HG03064 (cell line): ENCODE measurements around the gene SP2.
"Not testable (repeated sequence)": the region's sequence is repeated elsewhere in the genome, so short reads cannot be mapped to it uniquely, and the experiment has no call there.

Source experiments
- ATAC-seq: cut with Tn5 transposase; IDR thresholded peaks from one replicate; pipeline ENCODE4 v1.9.1; 2021; ENCODE audit warnings: low read depth; ENCODE audit not compliant: unreplicated experiment

SP2 gene

DNA sequence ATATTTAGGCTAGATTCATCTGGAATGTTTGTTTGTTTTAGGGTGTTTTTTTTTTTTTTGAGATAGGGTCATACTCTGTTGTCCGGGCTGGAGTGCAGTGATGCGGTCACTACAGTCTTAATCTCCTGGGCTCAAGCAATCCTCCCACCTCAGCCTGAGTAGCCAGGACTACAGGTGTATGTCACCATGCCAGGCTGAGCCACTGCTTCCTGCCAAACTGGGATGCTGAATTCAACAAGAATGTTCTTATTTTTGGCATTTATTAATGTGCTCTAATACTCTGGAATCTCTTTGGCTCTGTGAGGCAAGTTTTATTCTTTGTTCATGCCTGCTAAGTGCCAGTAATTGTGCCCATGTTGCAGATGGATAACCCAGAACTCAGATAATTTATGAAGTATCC, 21.5 kb downstream of the SP2 start:
- ATAC-seq: no peak

DNA sequence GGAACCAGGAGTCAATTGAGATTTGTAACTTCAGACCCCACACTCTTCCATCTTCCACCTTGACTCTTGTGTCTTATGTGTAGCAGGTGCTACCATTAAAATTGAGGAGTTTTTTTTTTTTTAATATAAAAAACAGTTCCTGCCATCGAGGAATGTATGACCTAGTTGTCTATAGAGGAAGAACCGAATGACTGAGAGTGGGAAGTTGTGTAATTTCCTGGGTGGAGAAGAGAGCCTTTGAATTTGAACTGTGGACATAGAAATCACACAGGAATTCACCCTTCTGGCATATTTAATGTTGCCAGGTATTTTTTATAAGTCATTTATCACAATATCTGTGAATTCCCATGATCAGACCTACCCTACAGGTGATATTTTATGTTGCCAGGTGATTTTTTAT, 22.0 kb downstream of the SP2 start:
- ATAC-seq: no peak

DNA sequence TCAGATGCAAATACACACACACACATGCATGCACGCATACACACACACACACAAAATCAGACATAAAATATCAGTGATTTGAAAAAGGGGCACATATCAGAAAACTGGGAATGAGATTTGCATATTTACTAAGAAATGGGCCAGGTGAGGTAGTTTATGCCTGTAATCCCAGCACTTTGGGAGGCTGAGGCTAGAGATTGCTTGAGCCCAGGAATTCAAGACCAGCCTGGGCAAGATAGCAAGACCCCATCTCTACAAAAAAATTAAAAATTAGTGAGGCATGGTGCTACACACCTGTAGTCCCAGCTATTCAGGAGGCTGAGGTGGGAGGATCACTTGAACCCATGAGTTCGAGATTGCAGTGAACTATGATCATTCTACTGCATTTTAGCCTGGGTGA, 23.0 kb downstream of the SP2 start:
- no peak for ATAC-seq

DNA sequence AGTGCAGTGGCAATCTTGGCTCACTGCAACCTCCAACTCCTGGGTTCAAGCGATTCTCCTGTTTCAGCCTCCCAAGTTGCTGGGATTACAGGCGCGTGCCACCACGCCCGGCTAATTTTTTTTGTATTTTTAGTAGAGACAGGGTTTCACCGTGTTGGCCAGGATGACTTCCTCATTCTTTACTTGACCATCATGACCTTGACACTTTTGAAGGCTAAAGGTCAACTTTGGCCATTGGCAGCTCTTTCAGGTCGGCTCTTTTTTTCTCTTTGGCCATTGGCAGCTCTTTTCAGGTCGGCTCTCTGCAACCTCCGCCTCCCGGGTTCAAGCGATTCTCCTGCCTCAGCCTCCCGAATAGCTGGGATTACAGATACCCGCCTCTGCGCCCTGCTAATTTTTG, 23.9 kb downstream of the SP2 start:
- not testable (repeated sequence) for ATAC-seq

DNA sequence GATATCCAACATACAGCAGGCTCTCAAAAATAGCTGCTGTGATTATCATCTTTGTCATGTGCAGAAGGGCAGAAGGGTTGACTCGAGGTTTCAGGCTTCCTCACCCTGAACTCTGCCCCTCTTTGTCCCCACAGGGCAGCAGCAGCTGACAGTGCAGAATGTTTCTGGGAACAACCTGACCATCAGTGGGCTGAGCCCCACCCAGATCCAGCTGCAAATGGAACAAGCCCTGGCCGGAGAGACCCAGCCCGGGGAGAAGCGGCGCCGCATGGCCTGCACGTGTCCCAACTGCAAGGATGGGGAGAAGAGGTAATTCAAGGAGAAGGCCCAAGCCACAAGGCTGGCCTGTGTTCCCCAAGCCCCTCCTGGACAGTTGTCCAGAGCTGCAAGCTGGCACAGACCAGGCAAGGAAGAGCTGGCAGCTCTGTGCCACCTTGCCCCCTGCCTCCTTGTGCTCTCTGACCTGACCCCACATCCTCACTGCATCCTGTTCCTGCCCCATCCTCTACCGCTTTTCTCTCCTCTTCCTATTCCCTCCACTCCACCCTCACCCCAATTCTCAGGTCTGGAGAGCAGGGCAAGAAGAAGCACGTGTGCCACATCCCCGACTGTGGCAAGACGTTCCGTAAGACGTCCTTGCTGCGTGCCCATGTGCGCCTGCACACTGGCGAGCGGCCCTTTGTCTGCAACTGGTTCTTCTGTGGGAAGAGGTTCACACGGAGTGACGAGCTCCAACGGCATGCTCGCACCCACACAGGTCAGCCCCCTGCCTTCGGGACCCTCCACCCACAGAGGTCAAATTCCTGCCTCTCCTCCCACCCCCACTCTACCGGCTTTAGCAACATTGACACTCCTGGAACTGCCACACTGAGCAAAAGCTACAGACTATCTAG, 29.0 kb downstream of the SP2 start:
- no peak for ATAC-seq

DNA sequence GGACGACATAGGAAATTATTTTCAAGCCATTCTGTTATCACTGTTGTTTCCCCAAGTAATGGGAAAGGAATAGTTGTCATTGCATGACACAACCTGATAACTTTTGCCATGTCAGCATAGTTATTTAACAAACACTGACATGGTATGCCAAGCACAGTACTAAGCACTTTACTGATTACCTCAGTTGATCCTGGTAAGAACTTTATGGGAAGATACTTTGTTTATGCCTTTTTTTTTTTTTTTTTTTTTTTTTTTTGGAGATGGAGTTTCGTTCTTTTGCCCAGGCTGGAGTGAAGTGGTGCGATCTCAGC, 29.6 kb downstream of the SP2 start:
- ATAC-seq: no peak

DNA sequence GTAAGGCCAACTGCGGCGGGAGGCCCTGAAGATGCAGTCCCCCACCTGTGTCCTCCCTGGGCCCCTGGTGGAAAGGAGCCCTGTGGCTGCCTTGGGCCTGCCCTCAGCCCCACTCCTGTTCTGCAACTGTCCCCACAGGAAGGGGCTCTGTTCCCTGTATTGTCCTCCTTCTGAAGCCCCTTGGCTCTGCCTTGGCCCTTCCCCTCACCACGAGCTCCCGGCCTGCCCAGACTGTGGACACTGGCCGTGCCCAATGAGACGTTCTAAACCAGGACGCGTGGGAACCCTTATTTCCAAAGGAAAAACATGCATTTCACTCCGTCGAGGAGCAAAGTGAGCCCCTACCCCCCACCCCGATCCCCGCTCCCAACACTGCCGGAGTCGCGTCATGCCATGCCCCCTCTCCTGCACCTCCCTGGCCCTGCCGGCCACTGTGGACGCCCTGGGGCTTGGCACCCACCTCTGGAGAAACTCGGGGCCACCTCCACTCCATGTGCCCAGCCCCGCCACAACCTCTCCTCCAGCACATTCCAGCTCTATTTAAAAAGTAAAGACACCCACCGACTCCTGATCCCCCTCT, 31.9 kb downstream of the SP2 start:
- ATAC-seq: no peak

DNA sequence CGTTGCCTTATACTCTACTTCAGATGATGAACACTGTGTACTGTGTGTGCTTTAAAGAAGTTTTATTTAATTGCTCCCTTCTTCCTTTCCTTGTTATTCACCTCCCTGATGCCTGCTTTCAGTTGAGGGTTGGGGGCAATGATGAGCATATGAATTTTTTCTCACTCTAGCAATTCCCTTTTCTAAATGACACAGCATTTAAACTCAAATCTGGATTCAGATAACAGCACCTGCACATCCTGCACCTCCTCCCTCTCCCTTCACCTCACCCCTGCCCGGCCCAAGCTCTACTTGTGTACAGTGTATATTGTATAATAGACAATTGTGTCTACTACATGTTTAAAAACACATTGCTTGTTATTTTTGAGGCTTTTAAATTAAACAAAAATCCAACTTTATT, 32.4 kb downstream of the SP2 start:
- ATAC-seq: no peak

DNA sequence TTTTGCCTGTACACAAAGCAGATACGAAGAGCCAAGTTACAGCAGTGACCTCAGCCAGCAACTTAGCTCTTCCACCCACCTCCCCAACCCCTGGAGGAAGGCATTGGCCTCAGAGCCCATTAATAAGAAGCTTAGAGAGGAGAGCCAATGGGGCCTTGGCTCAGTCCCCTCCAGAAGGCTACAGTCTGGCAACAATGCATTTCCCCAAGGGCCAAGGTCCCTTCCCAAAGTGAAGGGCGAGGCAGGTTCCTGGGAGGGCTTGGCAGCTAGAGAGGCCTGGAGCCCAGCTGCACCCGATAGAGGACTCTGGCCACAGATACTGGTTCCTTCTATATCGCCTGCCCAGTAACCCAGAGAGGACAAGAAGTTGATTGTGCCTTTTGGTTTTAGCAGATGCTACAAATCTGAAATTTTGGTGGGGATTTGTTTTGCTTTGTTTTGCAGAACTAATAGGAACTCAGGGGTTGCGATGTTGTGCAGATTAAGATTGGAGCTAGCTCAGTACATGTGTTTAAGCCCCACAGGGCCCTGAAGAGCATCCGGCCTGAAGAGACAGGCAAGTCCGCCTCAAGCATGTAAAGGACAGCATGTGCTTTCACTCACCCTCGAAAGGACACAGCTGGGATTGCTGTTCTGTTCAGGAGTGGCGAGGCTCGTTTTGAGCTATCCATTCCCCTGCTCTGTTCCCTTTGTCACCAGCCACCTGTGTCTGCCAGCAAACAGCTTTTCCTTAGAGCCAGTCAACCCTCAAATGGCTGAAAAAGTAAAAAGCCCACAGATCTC, 33.4 kb downstream of the SP2 start:
- no peak for ATAC-seq

DNA sequence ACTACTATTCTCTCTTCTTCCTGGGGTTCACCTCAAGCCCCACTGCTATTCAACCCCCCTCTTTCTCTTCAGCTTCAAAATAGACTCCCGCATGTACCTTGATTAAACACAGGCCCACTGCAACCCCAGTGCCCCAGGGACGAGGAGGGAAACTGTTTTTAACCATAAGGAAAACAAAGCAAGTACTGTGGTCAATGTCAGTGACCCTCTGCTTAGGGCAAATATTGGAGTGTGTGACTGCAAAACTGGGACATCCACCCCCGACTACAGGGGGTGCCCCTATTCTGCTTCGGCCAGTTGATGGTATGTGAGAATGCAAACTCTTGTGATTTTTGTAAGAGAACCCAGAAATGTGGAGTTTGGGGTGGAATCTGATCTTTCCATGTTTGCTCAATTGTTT, 35.8 kb downstream of the SP2 start:
- ATAC-seq: no peak

DNA sequence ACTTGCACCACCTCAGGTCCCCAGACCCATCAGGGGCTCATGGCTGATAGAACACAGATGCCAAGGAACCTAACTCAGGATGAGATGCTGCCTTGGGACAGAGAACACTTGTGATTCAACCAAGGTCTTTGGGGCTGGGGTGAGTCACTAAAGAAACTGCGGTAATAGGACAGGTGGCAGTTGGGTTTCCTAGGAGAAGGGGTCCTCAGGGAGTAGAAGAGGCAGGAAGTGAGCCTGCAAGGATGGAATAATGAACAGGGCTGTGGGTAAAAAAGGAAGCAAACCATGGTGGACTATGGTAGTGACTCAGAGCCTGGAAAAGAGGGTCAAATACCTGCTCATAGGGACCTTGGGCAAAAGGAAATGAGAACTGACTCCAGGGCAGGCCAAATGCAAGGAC, 38.8 kb downstream of the SP2 start:
- no peak for ATAC-seq

DNA sequence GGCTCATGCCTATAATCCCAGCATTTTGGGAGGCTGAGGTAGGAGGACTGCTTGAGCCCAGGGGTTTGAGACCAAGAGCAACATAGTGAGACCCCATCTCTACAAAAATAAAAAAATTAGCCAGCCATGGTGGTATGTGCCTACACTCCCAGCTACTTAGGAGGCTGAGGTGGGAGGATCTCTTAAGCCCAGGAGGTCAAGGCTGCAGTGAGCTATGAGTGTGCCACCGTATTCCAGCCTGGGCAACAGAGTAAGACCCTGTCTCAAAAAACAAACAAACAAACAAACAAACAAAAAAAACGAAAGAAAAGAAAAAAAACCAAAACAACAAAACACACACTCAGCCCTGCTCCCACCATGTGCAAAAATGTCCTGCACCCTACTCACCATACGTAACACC, 39.4 kb downstream of the SP2 start:
- not testable (repeated sequence) for ATAC-seq

DNA sequence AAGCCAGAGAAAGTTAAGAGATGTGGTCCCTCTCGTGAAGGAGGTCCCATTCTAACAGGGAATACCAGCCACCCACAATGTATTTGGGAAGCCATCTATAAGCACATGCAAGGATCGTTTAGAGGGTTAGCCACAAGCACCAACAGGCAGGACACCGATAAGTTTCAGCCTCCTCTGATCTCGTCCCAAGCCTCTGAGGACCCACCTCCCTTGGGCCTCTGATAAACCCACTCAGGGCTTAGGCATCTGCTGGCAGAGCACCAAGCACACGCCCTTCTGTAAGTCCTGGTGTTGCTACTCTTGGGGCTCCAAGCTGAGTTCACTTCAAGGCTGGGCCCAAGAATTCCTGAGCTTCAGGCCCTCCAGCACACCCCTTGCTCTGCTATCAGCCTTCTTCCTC, 39.9 kb downstream of the SP2 start:
- ATAC-seq: no peak

DNA sequence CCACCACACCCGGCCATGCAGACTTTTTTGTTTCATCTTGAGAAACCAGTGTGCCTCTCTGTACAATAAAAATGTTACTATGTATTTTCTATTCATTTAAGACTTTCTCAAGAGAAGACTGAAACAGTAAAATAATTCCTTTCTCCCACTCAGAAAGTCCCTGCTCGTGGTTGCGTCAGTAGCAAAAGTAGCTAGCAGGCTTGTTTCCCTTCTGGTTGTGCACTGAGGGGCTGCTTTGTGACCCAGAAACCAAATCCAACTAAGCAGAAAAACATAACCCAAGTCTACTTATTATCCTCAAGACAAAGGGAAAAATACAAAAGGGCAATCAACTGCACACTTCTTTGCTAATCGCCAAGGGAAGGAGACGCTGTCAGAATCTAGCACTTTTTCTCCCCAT, 41.9 kb downstream of the SP2 start:
- ATAC-seq: no peak

DNA sequence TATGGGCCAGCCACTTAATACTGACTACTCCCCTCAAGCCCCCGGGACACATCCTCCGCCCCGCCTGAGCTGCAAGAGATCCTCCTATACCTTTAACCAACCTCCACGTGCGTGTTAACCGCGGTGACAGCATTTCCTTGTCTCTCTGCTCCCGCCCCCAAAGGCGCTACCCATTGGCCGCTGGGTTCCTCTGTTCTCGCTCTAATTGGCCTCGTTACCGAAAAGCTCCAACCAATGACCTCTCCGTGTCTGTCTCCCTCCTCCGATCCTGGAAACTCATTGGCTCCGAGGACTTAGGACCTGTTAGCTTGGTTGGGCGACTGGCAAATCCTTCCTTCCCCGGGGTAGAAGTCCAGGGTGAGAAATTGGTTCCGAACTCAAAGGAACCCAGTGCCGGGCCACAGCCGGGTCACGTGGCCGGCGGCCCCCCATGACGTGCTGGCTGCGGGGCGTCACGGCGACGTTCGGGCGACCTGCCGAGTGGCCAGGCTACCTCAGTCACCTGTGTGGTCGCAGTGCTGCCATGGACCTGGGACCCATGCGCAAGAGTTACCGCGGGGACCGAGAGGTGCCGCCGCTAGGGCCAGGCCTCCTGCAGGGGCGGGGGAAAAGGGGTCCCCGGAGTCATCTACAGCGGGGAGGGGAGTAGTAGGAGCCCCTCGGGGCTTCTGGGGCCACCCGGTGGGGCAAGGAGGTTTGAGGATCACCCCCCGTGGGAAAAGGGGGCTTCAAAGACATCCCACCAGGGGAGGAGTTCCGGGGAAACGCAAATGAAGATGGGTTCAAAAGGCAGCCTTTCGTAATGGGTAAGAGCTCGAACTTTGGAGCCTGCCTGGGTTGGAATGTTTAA, 45.4 kb downstream of the SP2 start, which contains the start of gene PNPO:
TSS of gene PNPO (plus strand) at position 326 of the 850 bp plus-strand sequence. CDS start at position 431, 105 bp downstream.
- peak; percentile 87 for ATAC-seq

DNA sequence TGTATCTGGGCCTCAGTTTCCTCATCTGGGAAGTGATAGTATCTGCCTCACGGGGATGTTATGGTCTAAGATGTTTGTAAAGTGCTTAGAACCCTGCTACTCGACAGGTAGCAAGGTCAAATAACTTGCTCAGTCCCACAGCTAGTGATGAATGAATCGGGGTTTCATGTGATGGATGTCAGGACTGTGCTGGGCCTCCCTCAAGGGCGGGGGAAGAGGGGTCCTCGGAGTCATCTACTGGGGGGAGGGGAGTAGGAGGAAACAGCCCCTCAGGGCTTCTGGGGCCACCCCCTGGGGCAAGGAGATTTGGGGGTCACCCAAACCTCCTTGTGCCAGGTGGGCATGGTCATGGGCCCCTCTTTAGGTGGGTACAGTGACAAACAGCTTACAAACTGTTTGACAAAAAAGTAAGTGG, 46.1 kb downstream of the SP2 start:
- ATAC-seq: no peak

DNA sequence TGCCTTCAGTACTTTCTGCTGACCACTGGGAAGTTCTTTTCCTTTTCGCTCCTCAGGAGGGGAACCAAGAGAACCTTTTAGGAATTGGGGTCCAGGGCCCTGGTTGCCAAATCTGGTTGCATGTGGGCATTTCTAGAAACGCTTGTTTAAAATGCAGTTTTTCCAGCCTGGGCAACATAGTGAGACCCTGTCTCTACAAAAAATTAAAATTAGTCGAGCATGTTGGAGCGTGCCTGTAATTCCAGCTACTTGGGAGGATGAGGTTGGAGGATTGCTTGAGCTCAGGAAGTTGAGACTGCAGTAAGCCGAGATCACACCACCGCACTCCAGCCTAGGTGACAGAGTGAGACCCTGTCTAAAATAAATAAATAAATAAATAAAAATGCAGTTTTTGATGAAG, 46.5 kb downstream of the SP2 start:
- ATAC-seq: no peak

DNA sequence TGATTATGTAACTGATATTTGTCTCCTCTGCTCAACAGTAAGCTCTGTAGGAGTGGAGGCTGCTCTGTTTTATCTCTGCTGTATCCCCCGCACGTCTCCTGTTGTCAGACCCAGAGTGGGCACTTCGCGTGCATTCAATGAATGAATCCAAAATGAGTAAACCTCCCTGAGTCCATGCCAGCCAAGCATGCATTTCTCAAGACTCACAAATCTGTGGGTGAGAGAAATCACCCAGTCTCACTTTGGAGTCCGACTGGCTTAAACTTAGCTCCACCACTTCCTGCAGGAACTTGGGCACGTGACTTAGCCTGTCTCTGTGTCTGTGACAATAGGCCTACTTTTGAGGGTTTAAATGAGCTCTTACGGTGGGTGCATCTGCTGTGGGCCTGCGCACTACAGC, 49.0 kb downstream of the SP2 start:
- no peak for ATAC-seq

DNA sequence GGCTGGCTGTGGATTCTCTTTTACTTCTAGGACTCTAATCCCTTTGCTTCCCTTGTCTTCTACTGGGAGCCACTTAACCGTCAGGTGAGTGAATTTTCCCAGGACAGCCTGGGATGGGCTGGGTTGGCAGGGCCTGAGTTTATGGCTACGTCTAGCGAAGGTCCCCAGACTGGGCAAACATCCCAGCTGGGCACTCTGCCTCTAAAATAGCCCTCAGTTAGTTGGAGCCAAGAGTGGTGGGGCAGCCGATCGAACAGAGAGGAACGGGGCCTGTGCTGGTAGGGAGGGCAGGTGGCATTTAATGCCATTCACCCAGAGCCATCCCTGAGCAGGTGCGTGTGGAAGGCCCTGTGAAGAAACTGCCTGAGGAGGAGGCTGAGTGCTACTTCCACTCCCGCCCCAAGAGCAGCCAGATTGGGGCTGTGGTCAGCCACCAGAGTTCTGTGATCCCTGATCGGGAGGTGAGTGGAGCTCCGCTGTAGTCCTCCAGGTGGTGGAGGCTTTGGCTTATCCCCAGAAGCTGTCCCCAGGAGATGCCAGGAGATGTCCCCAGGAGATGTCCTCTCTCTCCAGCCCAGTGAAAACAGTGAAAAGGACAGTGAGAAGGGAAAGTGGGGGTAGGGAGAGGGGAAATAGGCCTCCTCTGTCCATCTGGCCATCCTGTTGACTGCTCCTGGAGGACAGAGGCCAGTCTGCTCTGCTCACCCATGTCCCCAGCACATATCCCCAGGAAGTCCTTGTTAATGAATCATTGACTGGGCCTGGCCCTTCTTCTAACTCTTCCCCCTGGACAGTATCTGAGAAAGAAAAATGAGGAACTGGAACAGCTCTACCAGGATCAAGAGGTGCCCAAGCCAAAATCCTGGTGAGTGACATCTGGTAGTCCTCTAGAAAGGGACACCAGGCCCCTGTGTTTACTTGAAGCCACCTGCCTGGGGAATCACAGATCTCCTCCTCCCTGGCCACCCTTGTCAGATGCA, 49.8 kb downstream of the SP2 start:
- no peak for ATAC-seq

DNA sequence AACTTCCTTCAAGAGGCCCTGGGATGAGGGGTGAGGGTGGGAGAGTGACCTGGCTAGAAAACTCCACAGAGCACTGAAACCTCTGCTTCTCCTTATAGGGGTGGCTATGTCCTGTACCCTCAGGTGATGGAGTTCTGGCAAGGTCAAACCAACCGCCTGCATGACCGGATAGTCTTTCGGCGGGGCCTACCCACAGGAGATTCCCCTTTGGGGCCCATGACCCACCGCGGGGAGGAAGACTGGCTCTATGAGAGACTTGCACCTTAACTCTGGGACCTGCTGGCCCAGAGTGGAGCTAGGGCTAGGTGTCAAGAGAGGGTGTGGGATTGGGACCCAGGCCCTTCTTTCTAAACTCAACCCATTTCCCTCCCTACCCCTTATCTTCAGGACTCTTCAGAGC, 50.5 kb downstream of the SP2 start:
- ATAC-seq: no peak
